GM12865 (cell line): Measurements from ENCODE around the gene DNASE2.
"Not testable (repeated sequence)": the region's sequence is repeated elsewhere in the genome, so short reads cannot be mapped to it uniquely, and the experiment has no call there.

Experiments
- DNase-seq: peaks from one replicate; pipeline ENCODE4 v3.0.0; 2010; ENCODE audit warnings: low read depth
- H3K4me3 ChIP-seq: 2 replicates; pipeline ENCODE4 v1.5.1; 2011; ENCODE audit warnings: mild to moderate bottlenecking, low read depth, low read length, control low read depth
- CTCF ChIP-seq: IDR thresholded peaks from 2 replicates; pipeline ENCODE4 v1.5.1; 2011; ENCODE audit warnings: low read length, control low read depth, low read depth, inconsistent platforms; ENCODE audit not compliant: insufficient read depth; ENCODE audit errors: missing control alignments

Gene DNASE2

GRCh38 chr19:12891553-12892021, 10.3 kb upstream of the DNASE2 start:
- H3K4me3 ChIP-seq, result peak overlapping the region; percentile 77
- peak; percentile 29 for DNase-seq
- TF ChIP-seq CTCF, result no peak

GRCh38 chr19:12890787-12891552, 9.7 kb upstream of the DNASE2 start, which contains the start of gene GCDH:
TSS of gene GCDH (plus strand) at chr19:12891160. CDS start at chr19:12891305, 145 bp downstream.
- DNase-seq, result peak; percentile 99
- no peak for TF ChIP-seq CTCF
- peak within 1 kb of the TSS; percentile 77 for H3K4me3 ChIP-seq

- DNase-seq, result not testable (repeated sequence)
- H3K4me3 ChIP-seq, result peak overlapping the region; percentile 50
Measured at GRCh38 chr19:12890299-12890786, 9.1 kb upstream of the DNASE2 start.

- no peak overlapping the region for H3K4me3 ChIP-seq
- no peak for DNase-seq
- TF ChIP-seq CTCF, result no peak
Measured at GRCh38 chr19:12888006-12888603, 6.9 kb upstream of the DNASE2 start.

- no peak for TF ChIP-seq CTCF
- H3K4me3 ChIP-seq, result no peak within 1 kb of the TSS
Measured at GRCh38 chr19:12886969-12887747, 5.9 kb upstream of the DNASE2 start, which contains the start of gene KLF1. TSS of gene KLF1 (minus strand) at chr19:12887201. CDS start at chr19:12887140, 61 bp downstream.

GRCh38 chr19:12886651-12886968, 5.4 kb upstream of the DNASE2 start:
- DNase-seq, result no peak
- no peak overlapping the region for H3K4me3 ChIP-seq
- TF ChIP-seq CTCF, result no peak

More at GRCh38 chr19:12886969-12887747, 5.9 kb upstream of the DNASE2 start, which contains the start of gene KLF1:
- no peak for DNase-seq
